Liver (tissue), 2 donors: Measurements from ENCODE around the gene ZNF552.

Experiments
- YY1 ChIP-seq: IDR thresholded peaks from 2 replicates; pipeline ENCODE4 v1.6.1; 2016; ENCODE audit warnings: antibody characterized with exemption, mild to moderate bottlenecking
- TF ChIP-seq, protein P1 (sequence below): fragments of 150-350 bp; IDR thresholded peaks from 2 replicates; pipeline ENCODE4 v1.5.1; 2017; ENCODE audit warnings: improper control_type of control experiment, low read depth, low read length; ENCODE audit not compliant: missing input control
- TF ChIP-seq, protein P2 (sequence below): IDR thresholded peaks from 2 replicates; pipeline ENCODE4 v1.6.1; 2016; ENCODE audit warnings: antibody characterized with exemption
- TF ChIP-seq, protein P3 (sequence below): IDR thresholded peaks from 2 replicates; pipeline ENCODE4 v1.6.1; 2016; ENCODE audit warnings: antibody characterized with exemption, mild to moderate bottlenecking
- donor health status: healthy.

DNA sequence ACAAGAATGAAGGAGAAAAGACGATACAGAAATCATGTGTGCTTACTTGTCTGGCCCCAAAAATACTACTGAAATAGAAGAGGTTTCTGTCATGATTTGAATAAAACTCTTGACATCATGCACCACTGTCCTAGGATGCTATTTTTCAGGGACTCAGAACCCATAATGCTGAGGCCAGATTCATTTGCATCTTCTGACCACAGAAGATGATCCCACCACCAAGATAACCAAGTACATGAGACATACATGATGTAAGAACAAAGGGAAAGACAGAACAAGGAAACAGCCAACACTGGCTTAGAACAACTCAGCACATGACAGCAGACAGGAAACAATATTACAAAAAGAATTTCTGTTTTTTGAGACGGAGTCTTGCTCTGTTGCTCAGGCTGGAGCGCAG lies 2.5 kb downstream of the ZNF552 start:
- TF ChIP-seq, protein P1, sequence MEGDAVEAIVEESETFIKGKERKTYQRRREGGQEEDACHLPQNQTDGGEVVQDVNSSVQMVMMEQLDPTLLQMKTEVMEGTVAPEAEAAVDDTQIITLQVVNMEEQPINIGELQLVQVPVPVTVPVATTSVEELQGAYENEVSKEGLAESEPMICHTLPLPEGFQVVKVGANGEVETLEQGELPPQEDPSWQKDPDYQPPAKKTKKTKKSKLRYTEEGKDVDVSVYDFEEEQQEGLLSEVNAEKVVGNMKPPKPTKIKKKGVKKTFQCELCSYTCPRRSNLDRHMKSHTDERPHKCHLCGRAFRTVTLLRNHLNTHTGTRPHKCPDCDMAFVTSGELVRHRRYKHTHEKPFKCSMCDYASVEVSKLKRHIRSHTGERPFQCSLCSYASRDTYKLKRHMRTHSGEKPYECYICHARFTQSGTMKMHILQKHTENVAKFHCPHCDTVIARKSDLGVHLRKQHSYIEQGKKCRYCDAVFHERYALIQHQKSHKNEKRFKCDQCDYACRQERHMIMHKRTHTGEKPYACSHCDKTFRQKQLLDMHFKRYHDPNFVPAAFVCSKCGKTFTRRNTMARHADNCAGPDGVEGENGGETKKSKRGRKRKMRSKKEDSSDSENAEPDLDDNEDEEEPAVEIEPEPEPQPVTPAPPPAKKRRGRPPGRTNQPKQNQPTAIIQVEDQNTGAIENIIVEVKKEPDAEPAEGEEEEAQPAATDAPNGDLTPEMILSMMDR: no peak
- TF ChIP-seq, protein P2, sequence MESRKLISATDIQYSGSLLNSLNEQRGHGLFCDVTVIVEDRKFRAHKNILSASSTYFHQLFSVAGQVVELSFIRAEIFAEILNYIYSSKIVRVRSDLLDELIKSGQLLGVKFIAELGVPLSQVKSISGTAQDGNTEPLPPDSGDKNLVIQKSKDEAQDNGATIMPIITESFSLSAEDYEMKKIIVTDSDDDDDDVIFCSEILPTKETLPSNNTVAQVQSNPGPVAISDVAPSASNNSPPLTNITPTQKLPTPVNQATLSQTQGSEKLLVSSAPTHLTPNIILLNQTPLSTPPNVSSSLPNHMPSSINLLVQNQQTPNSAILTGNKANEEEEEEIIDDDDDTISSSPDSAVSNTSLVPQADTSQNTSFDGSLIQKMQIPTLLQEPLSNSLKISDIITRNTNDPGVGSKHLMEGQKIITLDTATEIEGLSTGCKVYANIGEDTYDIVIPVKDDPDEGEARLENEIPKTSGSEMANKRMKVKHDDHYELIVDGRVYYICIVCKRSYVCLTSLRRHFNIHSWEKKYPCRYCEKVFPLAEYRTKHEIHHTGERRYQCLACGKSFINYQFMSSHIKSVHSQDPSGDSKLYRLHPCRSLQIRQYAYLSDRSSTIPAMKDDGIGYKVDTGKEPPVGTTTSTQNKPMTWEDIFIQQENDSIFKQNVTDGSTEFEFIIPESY: no peak
- TF ChIP-seq, protein P3, sequence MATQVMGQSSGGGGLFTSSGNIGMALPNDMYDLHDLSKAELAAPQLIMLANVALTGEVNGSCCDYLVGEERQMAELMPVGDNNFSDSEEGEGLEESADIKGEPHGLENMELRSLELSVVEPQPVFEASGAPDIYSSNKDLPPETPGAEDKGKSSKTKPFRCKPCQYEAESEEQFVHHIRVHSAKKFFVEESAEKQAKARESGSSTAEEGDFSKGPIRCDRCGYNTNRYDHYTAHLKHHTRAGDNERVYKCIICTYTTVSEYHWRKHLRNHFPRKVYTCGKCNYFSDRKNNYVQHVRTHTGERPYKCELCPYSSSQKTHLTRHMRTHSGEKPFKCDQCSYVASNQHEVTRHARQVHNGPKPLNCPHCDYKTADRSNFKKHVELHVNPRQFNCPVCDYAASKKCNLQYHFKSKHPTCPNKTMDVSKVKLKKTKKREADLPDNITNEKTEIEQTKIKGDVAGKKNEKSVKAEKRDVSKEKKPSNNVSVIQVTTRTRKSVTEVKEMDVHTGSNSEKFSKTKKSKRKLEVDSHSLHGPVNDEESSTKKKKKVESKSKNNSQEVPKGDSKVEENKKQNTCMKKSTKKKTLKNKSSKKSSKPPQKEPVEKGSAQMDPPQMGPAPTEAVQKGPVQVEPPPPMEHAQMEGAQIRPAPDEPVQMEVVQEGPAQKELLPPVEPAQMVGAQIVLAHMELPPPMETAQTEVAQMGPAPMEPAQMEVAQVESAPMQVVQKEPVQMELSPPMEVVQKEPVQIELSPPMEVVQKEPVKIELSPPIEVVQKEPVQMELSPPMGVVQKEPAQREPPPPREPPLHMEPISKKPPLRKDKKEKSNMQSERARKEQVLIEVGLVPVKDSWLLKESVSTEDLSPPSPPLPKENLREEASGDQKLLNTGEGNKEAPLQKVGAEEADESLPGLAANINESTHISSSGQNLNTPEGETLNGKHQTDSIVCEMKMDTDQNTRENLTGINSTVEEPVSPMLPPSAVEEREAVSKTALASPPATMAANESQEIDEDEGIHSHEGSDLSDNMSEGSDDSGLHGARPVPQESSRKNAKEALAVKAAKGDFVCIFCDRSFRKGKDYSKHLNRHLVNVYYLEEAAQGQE: no peak
- no peak for TF ChIP-seq YY1
